ENCODE measurements around the gene FAM228A. TPM values are rescaled to one million over a fixed set of nuclear protein-coding genes. Genes with fewer than 3 reads are reported as not detected.
"Not testable (repeated sequence)": the region's sequence is repeated elsewhere in the genome, so short reads cannot be mapped to it uniquely, and the experiment has no call there.

FAM228A gene
- polyA plus RNA-seq, 1 of the 3 experiments (the other 2 are of a cell fraction): 0.10 TPM

GRCh38 chr2:24132543-24132942 lies 42.3 kb upstream of the FAM228A start:
- WGBS (ENCODE audit: low lambda C conversion rate): 79% methylated on average over 3 of the region's 3 CpGs
- Histone ChIP-seq H2AFZ (ENCODE audit: low read depth) (no peak overlapping the region), H3K4me3 (ENCODE audit: low read depth in 2 of 2, low read length in 1 of 2) (no peak overlapping the region)

DNA sequence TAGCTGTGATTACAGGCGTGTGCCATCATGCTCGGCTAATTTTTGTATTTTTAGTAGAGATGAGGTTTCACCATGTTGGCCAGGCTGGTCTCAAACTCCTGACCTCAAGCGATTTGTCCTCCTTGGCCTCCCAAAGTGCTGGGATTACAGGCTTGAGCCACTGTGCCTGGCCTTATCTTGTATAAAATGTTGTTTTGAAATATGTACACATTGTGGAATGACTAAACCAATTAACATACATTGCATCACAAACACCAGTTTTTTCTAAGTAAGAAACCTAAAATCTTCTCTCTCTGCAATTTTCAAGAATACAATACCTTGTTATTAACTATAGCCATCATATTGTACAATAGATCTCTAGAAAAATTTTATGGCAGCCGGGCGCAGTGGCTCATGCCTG lies 34.5 kb upstream of the FAM228A start:
- H3K4me2 ChIP-seq; H2AFZ ChIP-seq (ENCODE audit: low read depth); CTCF ChIA-PET; H3K4me3 ChIP-seq (ENCODE audit: low read depth in 2 of 2, low read length in 1 of 2); H4K20me1 ChIP-seq (ENCODE audit: insufficient read depth); H3K9ac ChIP-seq; H3K9me3 ChIP-seq; H3K4me1 ChIP-seq (ENCODE audit: control insufficient read depth in 1 of 2, insufficient read depth in 2 of 2, low read depth in 1 of 2, low read length in 1 of 2); H3K27ac ChIP-seq (ENCODE audit: low read depth in 2 of 2, low read length in 1 of 2); H3K9me2 ChIP-seq; H3K27me3 ChIP-seq (ENCODE audit: insufficient read depth); DNase-seq; H3K36me3 ChIP-seq (replicated peaks in 1 of 2; ENCODE audit: control insufficient read depth in 1 of 2, insufficient read depth in 2 of 2, low read length in 1 of 2); H3K79me2 ChIP-seq (ENCODE audit: insufficient read depth); H3F3A ChIP-seq (replicated peaks; ENCODE audit: insufficient read depth); POLR2A ChIA-PET: not testable (repeated sequence)
- 81% methylated on average over 5 of the region's 5 CpGs for WGBS (ENCODE audit: low lambda C conversion rate)

More at GRCh38 chr2:24132543-24132942, 42.3 kb upstream of the FAM228A start:
- Histone ChIP-seq H4K20me1 (ENCODE audit: insufficient read depth) (no peaks in the 10 kb centered on the region), H3K9me3 (0 out of 2 replicates have a peak, but pooled peaks cover 4% of the 10 kb centered on the region), H3K4me2 (no peak overlapping the region), H3K4me1 (ENCODE audit: control insufficient read depth in 1 of 2, insufficient read depth in 2 of 2, low read depth in 1 of 2, low read length in 1 of 2) (no peaks in the 10 kb centered on the region), H3F3A (replicated peaks; ENCODE audit: insufficient read depth) (peaks cover 3% of the 10 kb centered on the region), H3K9ac (no peak overlapping the region), H3K27me3 (ENCODE audit: insufficient read depth) (no peaks in the 10 kb centered on the region), H3K79me2 (ENCODE audit: insufficient read depth) (no peaks in the 10 kb centered on the region), H3K9me2 (no peaks in the 10 kb centered on the region), H3K36me3 (replicated peaks in 1 of 2; ENCODE audit: control insufficient read depth in 1 of 2, insufficient read depth in 2 of 2, low read length in 1 of 2) (no peaks in the 10 kb centered on the region), H3K27ac (ENCODE audit: low read depth in 2 of 2, low read length in 1 of 2) (no peak overlapping the region)
- CTCF ChIA-PET: interaction anchor here (0.7 to 2.6 kb wide), 5 partner anchors 8 to 308 kb away, joined by 3 to 8 read pairs (median 3); partner anchors contain the start of genes FAM228B and PFN4
- DNase-seq: no peak
- POLR2A ChIA-PET: no interaction called here
- TF ChIP-seq, protein P1, sequence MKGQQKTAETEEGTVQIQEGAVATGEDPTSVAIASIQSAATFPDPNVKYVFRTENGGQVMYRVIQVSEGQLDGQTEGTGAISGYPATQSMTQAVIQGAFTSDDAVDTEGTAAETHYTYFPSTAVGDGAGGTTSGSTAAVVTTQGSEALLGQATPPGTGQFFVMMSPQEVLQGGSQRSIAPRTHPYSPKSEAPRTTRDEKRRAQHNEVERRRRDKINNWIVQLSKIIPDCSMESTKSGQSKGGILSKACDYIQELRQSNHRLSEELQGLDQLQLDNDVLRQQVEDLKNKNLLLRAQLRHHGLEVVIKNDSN (IDR thresholded peaks at IDR 0.05; ENCODE audit: borderline replicate concordance, low read depth): no peak
- TF ChIP-seq GABPA (IDR thresholded peaks at IDR 0.05; ENCODE audit: low read depth) (no peak), CHD2 (IDR thresholded peaks at IDR 0.05; ENCODE audit: low read length, partially characterized antibody) (no peak), SMC3 (IDR thresholded peaks at IDR 0.05; ENCODE audit: low read depth, low read length) (no peak), FOSL2 (IDR thresholded peaks at IDR 0.05; ENCODE audit: borderline replicate concordance, low read depth) (no peak), TAF1 (IDR thresholded peaks at IDR 0.05; ENCODE audit: borderline replicate concordance, low read depth, low read length) (no peak), FOXJ3 (CRISPR knock-in tag; IDR thresholded peaks at IDR 0.05) (no peak), RAD21 (IDR thresholded peaks at IDR 0.05; ENCODE audit: low read length) (no peak), REST (IDR thresholded peaks at IDR 0.05; ENCODE audit: low read depth, low read length) (no peak), MEF2A (IDR thresholded peaks at IDR 0.05; ENCODE audit: borderline replicate concordance, low read depth) (no peak), NRF1 (IDR thresholded peaks at IDR 0.05; ENCODE audit: low read depth, low read length) (no peak), YY1 (IDR thresholded peaks at IDR 0.05; ENCODE audit: low read depth) (no peak), USF2 (IDR thresholded peaks at IDR 0.05; ENCODE audit: borderline replicate concordance, low read depth, low read length) (no peak)
- TF ChIP-seq, protein P2, sequence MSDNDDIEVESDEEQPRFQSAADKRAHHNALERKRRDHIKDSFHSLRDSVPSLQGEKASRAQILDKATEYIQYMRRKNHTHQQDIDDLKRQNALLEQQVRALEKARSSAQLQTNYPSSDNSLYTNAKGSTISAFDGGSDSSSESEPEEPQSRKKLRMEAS (IDR thresholded peaks at IDR 0.05; ENCODE audit: low read depth): no peak
- TF ChIP-seq, protein P3, sequence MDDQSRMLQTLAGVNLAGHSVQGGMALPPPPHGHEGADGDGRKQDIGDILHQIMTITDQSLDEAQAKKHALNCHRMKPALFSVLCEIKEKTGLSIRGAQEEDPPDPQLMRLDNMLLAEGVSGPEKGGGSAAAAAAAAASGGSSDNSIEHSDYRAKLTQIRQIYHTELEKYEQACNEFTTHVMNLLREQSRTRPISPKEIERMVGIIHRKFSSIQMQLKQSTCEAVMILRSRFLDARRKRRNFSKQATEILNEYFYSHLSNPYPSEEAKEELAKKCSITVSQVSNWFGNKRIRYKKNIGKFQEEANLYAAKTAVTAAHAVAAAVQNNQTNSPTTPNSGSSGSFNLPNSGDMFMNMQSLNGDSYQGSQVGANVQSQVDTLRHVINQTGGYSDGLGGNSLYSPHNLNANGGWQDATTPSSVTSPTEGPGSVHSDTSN (IDR thresholded peaks at IDR 0.05): no peak

All from SK-N-SH (cell line).